Stimulated activated CD4-positive, alpha-beta T cell treated with anti-CD3 and anti-CD28 coated beads, Interleukin-1b, Interleukin-23, amount 100 ng/mL, for 4 hours (primary cell): ENCODE results near the gene SMPX.
"Not testable (repeated sequence)": the region's sequence is repeated elsewhere in the genome, so short reads cannot be mapped to it uniquely, and the experiment has no call there.

Source experiments
- DNase-seq, 2 donors: peaks; one replicate each; pipeline ENCODE4 v3.0.0-alpha.2; 2020; ENCODE audit warnings: low read depth in 2 of 2

Gene SMPX

DNA sequence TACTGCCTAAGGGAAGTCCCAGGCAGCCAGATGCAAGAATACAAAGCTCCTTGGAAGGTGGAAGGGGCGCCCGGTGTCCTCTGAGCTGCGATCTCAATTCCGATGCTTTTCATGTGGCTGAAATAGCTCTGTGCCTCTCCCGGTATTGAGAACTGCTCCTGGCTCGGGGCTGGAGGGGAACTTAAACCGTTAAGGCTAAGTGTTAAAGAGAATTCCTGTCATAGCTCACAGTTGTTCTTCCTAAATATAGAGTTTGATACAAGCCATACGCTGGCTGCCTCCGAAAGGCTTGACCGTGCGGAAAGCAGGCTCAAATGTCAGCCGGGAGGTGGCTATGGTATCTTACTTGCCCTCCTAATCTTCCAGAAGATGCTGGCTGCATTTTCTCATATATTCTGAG lies at the start of gene SMPX:
Gene SMPX (minus strand): TSS at position 157 of the 400 bp plus-strand sequence. CDS start 3,826 bp downstream, outside the sequence.
- no peak for DNase-seq

DNA sequence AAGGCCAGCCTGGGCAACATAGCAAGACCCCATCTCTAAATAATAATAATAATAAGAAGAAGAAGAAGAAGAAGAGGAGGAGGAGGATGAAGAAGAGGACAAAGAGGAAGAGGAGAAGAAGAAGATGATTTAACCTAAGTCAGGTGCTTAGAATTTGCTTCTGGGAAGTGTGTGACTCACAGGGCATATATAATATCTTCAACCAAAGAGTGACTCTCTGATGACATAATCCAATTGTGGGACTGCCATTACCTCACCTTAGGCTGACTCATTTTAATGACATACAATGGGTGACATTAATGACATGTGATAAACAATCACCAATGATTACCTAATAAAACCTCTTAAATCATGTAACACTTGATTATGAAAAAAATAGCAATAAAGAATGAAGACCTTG lies 48.8 kb upstream of the SMPX start:
- no peak for DNase-seq

- DNase-seq: no peak
Observed at GRCh38 chrX:21802839-21803238, 44.9 kb upstream of the SMPX start.

DNA sequence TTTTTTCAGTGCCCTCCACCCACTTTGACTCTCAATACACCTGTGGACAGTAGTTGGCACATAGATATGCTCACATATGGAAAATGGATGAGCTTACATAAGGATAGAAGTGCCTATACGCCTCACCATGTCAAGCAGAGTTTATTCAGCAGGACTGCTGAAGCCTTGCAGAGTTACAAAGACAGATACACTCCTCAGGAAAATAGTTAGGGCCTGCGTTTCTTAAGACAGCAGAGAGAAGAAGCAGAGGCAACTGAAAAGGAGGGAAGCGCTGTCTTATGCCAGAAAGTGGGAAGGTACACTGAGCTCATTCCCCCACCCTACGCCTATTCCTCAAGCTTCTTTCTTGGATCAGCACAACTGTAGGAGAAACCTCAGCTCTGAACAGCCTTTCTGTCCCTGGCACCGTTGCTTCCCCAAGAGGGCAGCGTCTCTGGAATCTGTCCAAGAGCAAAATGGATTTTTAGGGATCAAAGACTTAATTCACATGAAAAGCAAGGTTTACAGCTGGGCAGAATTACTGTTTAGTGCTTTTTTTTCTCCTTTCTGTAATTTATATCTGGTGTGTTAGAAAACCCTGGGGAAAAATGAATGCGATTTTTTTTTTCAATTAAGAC lies 44.2 kb upstream of the SMPX start:
- no peak for DNase-seq

- DNase-seq: no peak
Observed at GRCh38 chrX:21800344-21800770, 42.4 kb upstream of the SMPX start.

- no peak for DNase-seq
Observed at GRCh38 chrX:21799767-21800166, 41.9 kb upstream of the SMPX start.

GRCh38 chrX:21798677-21799219 lies 40.8 kb upstream of the SMPX start:
- DNase-seq: no peak

DNA sequence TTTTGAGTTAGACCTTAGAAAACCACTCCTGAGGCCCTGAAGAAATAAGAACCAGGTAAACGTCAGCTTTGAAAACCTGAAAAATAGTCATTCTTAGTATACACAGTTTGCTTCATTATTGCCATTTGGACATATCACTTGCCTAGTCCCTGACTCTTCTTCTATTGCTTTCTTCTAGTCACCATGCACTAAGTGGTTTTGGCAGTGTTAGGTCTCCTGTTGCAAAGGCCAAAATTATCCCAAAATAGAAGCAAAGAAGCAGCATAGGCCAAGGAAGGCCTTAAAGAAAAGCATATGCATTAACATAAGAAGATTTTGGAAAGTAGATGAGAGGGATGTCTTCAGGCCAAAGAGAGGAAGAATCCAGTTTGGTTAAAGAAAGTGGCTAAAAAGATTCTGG lies 24.1 kb upstream of the SMPX start:
- no peak for DNase-seq

GRCh38 chrX:21781525-21781924 lies 23.6 kb upstream of the SMPX start:
- DNase-seq: no peak

DNA sequence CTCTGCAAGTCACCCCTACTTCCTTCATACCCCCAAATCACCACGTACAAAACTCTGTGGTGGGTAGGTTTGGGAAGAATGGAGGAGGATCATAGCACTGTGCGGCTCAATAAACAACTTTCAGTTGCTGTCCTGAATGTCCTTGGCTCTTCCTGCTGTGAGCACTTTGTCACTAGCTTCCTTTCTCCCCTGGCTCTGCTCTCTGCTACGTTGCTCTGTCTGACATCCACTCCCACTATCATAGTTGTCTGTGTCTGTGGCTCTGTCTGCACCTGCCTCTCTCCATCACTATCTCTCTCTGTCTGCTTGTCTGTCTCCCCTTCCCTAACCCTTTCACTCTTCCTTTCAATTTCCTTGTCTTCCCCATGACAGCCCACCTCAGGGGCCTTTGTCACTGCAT lies 21.2 kb upstream of the SMPX start:
- DNase-seq: no peak

GRCh38 chrX:21778236-21778635 lies 20.3 kb upstream of the SMPX start:
- DNase-seq: no peak

DNA sequence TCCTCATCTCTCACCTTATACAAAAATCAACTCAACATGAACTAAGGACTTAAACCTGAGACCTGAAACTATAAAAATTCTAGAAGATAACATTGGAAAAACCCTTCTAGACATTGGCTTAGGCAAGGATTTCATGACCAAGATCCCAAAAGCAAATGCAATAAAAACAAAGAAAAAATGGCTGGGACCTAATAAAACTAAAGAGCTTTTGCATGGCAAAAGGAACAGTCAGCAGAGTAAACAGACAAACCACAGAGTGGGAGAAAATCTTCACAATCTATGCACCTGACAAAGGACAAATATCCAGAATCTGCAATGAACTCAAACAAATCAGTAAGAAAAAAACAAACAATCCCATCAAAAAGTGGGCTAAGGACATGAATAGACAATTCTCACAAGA lies 17.2 kb upstream of the SMPX start:
- DNase-seq: not testable (repeated sequence)

- DNase-seq: not testable (repeated sequence)
Observed at GRCh38 chrX:21773036-21773435, 15.1 kb upstream of the SMPX start.

DNA sequence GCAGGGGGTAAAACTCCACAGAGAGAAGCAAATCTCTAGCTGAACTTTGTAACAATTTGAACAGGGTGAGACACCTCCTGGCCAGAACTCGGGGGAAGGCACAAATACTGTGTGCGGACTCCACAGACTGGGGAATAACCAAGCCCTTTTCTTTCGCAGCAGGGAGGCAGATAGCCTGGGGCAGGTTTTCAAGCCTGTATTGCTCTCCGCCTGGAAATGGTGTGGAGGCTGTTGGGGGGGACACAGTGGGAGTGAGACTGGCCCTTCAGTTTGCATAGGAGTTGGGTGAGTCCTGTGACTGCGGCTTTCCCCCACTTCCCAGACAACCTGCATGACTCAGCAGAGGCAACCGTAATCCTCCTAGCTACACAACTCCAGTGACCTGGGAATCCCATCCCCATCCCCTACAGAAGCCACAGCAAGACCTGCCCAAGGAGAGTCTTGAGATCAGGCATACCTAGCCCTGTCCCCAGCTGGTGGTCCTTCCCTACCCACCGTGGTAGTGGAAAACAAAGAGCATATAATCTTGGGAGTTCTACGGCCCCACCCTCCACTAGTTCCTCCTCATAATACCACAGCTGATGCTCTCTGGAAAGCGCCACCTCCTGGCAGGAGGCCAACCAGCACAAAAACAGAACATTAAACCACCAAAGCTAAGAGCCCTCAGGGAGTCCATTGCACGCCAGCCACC lies 12.9 kb upstream of the SMPX start:
- no peak for DNase-seq

DNA sequence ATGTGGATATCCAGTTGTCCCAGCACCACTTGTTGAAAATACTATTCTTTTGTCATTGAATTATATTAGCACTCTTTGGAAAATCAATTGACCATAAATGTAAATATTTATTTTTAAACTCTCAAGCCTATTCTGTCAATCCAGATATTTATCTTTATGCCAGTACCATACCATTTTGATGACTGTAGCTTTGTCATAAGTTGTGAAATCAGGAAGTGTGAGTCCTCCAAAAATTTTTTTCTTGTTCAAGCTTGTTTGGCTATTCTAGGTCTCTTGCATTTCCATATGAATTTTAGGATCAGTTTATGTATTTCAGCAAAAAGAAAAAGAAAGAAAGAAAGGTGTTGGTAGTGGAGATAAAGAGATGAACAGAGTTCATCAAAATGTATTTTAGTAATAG lies 8.2 kb upstream of the SMPX start:
- no peak for DNase-seq

- no peak for DNase-seq
Observed at GRCh38 chrX:21764008-21764407, 6.1 kb upstream of the SMPX start.

- no peak for DNase-seq
Observed at GRCh38 chrX:21758488-21758887, 572 bp upstream of the SMPX start.

DNA sequence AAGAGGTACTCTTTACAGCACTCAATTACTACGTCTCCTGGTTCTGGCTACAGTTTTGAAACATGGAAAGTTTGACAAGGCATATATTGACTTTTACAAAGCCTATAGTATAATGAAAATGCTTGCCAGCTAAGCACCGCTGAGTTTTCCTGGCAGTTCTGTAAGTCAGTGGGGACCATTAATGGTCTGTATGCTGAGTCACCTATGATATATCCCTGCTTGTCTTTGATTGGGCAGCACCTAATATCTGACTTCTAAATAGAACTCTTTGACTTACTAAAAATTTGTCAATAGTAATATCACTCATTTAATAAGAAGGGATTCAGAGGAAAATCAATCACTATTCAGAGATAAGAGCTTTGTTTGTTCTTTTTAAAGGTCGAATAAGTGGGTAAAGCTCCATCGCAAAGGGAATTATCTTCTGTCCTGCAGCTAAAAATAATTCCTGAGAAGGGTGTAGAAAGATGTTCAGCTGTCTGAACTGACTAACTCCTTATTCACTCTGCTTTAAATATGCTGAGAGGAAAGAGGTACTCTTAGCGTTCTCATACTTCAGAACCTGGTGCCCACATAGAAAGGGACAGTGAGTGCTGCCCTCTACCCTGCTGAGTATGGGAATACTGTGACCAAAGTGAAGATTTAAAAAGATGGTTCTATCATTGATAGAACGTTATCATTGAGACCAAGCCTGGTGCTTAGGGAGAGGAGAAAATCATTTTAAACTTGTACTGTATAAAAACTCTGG lies 959 bp downstream of the SMPX start:
- no peak for DNase-seq

- DNase-seq: no peak
Observed at GRCh38 chrX:21749924-21750323, 8.0 kb downstream of the SMPX start.

- DNase-seq: no peak
Observed at GRCh38 chrX:21748235-21748634, 9.7 kb downstream of the SMPX start.

GRCh38 chrX:21747558-21747957 lies 10.4 kb downstream of the SMPX start:
- DNase-seq: no peak

DNA sequence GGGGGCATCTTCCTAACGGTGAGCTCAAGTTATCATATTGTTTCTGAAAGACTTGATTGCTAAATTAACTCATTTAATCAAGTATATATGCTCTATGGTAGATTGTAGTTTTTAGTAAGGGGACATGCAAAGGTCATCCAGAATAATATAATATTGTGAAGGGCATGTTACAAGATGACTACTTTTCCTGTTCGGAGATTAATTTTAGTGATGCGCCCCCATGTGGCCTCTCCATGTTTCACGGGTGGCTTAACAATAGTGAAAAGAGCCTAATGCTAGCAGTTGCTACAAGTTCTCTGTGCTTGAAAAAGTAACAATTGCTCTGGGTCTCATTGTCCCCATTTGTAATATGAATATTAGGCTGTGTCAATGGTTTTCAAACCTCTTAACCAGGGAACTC lies 12.2 kb downstream of the SMPX start:
- DNase-seq: peak; percentile 15 to 17

DNA sequence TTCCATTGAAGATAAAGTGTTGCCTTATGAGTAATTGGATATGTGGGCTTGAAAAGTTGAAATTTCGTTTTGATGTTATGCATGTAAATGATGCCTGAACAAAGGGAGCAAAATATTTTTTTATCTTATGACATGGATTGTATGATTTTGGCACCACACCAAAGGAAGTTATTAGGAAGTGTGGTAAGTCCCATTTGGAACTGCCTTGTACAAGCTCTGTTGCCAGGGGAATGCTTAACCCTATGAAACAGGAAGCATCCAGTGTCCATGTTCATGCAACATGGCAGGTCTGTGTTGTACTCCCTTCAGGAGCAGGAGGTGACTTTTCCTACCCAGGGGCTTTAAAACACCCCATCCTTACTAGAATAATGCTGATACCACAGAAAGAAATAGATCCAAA lies 13.2 kb downstream of the SMPX start:
- DNase-seq: no peak
